Left lung (tissue), 10 donors: ENCODE data around the gene FXYD4. TPM values are rescaled to one million over a fixed set of nuclear protein-coding genes. Genes with fewer than 3 reads are reported as not detected.

Experiments used
- ATAC-seq: fragments of 200-7000 bp; cut with Tn5 transposase; one replicate; pipeline ENCODE4 v1.9.1; 2020; ENCODE audit warnings: moderate library complexity
- DNase-seq, 4 donors: peaks; one replicate each; pipeline ENCODE4 v3.0.0-alpha.2; 2013 to 2020
- H3K27ac ChIP-seq, 2 donors: fragments of 200-600 bp; sonication (generic) in 1 of 2; one replicate each; pipeline versions ENCODE4 v1.5.0 to v1.8.0; 2020 to 2021
- H3K27me3 ChIP-seq, 2 donors: fragments of 200-600 bp; sonication (generic) in 1 of 2; one replicate each; pipeline versions ENCODE4 v1.5.0 to v1.8.0; 2020 to 2021
- H3K36me3 ChIP-seq, 2 donors: fragments of 200-600 bp; sonication (generic) in 1 of 2; one replicate each; pipeline versions ENCODE4 v1.5.0 to v1.8.0; 2020 to 2021
- H3K4me1 ChIP-seq, 2 donors: fragments of 200-600 bp; one replicate each; pipeline ENCODE4 v1.8.0; 2021
- H3K4me3 ChIP-seq, 2 donors: fragments of 200-600 bp; sonication (generic) in 1 of 2; one replicate each; pipeline versions ENCODE4 v1.5.0 to v1.8.0; 2020 to 2021; ENCODE audit warnings: mild to moderate bottlenecking in 1 of 2
- H3K9me3 ChIP-seq, 2 donors: fragments of 200-600 bp; sonication (generic) in 1 of 2; one replicate each; pipeline versions ENCODE4 v1.5.0 to v1.8.0; 2020 to 2021
- CTCF ChIP-seq, 2 donors: fragments of 200-600 bp; sonication (generic) in 1 of 2; IDR thresholded peaks; one replicate each; pipeline versions ENCODE4 v1.5.0 to v1.8.0; 2021; ENCODE audit warnings: antibody characterized with exemption in 2 of 2
- intact Hi-C, 2 donors: fragments of 100-400 bp; cut with DNase I; formaldehyde crosslinking; loops; one replicate each; pipeline versions ENCODE4 v1.11.2 to v1.14.2; 2022
- polyA plus RNA-seq, 6 donors: library from polyadenylated mRNA; unstranded; fragments of 120-200 nt; gene quantifications; one replicate each; pipeline ENCODE4 v1.2.1, GENCODE V29; 2013; ENCODE audit not compliant: insufficient read length in 6 of 6
- total RNA-seq, 2 donors: library from RNA; stranded (reverse); fragmentation: NEBNext Ultra II Directional; extraction: Animal tissue kit (Norgen Biotek cat#: 25700); gene quantifications; one replicate each; pipeline ENCODE4 v1.2.1, GENCODE V29; 2021
- donor health status: DM: no; HTN: yes; CAD: no.
- donor health status: DM: no; HTN: no; CAD: no.

The FXYD4 gene
- total and polyA plus RNA-seq, 8 donors, result 1.0 to 6.0 TPM; not detected in 6

DNA sequence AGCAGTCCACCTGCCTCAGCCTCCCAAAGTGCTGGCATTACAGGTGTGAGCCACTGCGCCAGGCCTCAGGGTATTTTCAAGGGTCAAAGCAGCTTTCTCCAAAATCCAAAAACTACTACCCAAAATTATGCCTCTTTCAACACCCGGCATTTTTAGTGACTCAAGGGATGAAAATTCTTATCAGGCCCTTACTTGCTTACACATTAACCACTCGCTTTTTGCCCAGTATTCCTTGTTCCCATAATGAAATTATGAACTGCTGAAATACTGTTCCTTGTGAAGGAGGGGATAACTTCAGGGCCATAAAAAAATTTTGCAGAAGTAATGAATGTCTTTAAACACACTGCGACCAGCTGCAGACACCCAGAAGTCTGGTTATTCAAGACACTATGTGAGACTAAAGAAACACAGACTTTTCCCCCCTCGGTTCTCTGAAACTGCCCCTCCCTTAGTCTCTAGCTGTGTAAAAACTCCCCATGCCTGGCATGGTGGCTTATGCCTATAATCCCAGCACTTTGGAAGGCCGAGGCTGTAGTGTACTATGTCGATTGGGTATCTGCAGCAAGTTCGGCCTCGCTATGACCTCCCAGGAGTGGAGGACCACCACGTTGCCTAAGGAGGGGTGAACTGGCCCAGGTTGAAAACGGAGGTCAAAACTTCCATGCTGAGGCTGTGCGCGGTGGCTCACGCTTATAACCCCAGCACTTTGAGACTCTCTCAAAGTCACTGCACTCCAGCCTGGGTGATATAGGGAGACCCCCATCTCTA is 12.0 kb downstream of the FXYD4 start:
- H3K36me3 ChIP-seq, result peaks cover 11 to 42% of the 10 kb centered on the region in 2 donors
- no peak overlapping the region for H3K4me3 ChIP-seq
- TF ChIP-seq CTCF (IDR thresholded peaks at IDR 0.05), result no peak
- intact Hi-C loops, result no loop called here
- H3K9me3 ChIP-seq, result no peaks in the 10 kb centered on the region
- H3K27ac ChIP-seq, result no peak overlapping the region
- H3K27me3 ChIP-seq, result no peaks in the 10 kb centered on the region
- ATAC-seq, result peak; percentile 31
- H3K4me1 ChIP-seq, result no peaks in the 10 kb centered on the region
- peak in 1 of 4 donors; percentile 20 for DNase-seq

GRCh38 chr10:43384252-43385221 is 13.1 kb downstream of the FXYD4 start:
- H3K4me3 ChIP-seq, result no peak overlapping the region
- TF ChIP-seq CTCF (IDR thresholded peaks at IDR 0.05), result no peak
- H3K9me3 ChIP-seq, result no peaks in the 10 kb centered on the region
- ATAC-seq (no peak), DNase-seq (peak in 1 of 4 donors; percentile 15)
- H3K27ac ChIP-seq, result no peak overlapping the region
- peaks cover 0 to 4% of the 10 kb centered on the region in 2 donors for H3K4me1 ChIP-seq
- no peaks in the 10 kb centered on the region for H3K27me3 ChIP-seq
- intact Hi-C loops, result no loop called here
- H3K36me3 ChIP-seq, result peaks cover 11 to 53% of the 10 kb centered on the region in 2 donors

- Histone ChIP-seq H3K27me3 (no peaks in the 10 kb centered on the region), H3K36me3 (peaks cover 11 to 63% of the 10 kb centered on the region in 2 donors), H3K27ac (no peak overlapping the region), H3K9me3 (no peaks in the 10 kb centered on the region), H3K4me1 (peaks cover 0 to 7% of the 10 kb centered on the region in 2 donors), H3K4me3 (no peak overlapping the region)
- intact Hi-C loops, result no loop called here
- DNase-seq (no peak), ATAC-seq (no peak)
- no peak for TF ChIP-seq CTCF (IDR thresholded peaks at IDR 0.05)
Measured at GRCh38 chr10:43385412-43386004, 14.1 kb downstream of the FXYD4 start.

DNA sequence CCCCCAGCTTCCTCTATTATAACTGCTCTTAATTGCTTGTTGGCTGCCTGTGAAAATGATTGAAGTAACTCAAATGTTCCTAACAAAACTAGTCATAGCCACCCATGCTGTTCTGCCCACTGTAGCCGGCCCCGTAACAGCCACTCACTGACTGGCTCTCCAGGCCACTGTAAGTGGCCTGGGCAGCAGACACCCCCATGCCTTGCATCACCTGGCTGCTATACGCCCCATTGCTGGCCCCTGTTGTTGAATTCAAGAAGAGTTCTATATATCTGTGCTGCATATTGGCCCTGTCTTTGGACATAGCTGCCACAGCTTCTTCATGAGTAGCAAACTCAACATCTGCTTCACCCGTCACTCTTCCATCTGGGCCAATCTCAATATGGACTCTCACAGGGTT is 15.1 kb downstream of the FXYD4 start:
- H3K36me3 ChIP-seq, result peaks cover 11 to 73% of the 10 kb centered on the region in 2 donors
- H3K4me3 ChIP-seq, result no peak overlapping the region
- H3K27ac ChIP-seq, result no peak overlapping the region
- no peak for TF ChIP-seq CTCF (IDR thresholded peaks at IDR 0.05)
- H3K4me1 ChIP-seq, result peaks cover 0 to 10% of the 10 kb centered on the region in 2 donors
- no peaks in the 10 kb centered on the region for H3K9me3 ChIP-seq
- H3K27me3 ChIP-seq, result no peaks in the 10 kb centered on the region
- ATAC-seq (no peak), DNase-seq (peak in 1 of 4 donors; percentile 16)
- intact Hi-C loops, result no loop called here
